Large intestine (tissue), 3 donors: ENCODE measurements around the gene SLX4IP. TPM values are rescaled to one million over a fixed set of nuclear protein-coding genes. Genes with fewer than 3 reads are reported as not detected.
"Not testable (repeated sequence)": the region's sequence is repeated elsewhere in the genome, so short reads cannot be mapped to it uniquely, and the experiment has no call there.

ENCODE experiments used
- DNase-seq, 2 donors: peaks; one replicate each; pipeline versions ENCODE4 v3.0.0 to v3.0.0-alpha.2; 2013
- H3K27ac ChIP-seq: one replicate; pipeline ENCODE4 v1.5.1; 2013; ENCODE audit warnings: low read length
- H3K27me3 ChIP-seq: 2 replicates; pipeline ENCODE4 v1.6.1; 2013; ENCODE audit warnings: low read length; ENCODE audit not compliant: control insufficient read depth, insufficient read depth
- H3K36me3 ChIP-seq: 2 replicates; pipeline ENCODE4 v1.6.1; 2013; ENCODE audit warnings: low read length; ENCODE audit not compliant: control insufficient read depth, insufficient read depth
- H3K4me1 ChIP-seq: one replicate; pipeline ENCODE4 v1.6.1; 2013; ENCODE audit warnings: low read length; ENCODE audit not compliant: control insufficient read depth, insufficient read depth
- H3K4me3 ChIP-seq: one replicate; pipeline ENCODE4 v1.5.1; 2013; ENCODE audit warnings: low read length
- H3K9me3 ChIP-seq: one replicate; pipeline ENCODE4 v1.6.1; 2013; ENCODE audit warnings: mild to moderate bottlenecking, low read depth, low read length, moderate library complexity; ENCODE audit not compliant: control insufficient read depth
- WGBS: methylation state at CpG from one replicate; pipeline ENCODE4 v1.1.5; 2013; ENCODE audit warnings: low lambda C conversion rate; ENCODE audit not compliant: insufficient coverage; 5-methylcytosine and 5-hydroxymethylcytosine counted together
- polyA plus RNA-seq: library from polyadenylated mRNA; unstranded; fragments of 120-200 nt; gene quantifications from one replicate; pipeline ENCODE4 v1.2.1, GENCODE V29; 2013

SLX4IP gene
- polyA plus RNA-seq, 1 donor, result 7.2 TPM

GRCh38 chr20:10617549-10618133 lies 182.5 kb downstream of the SLX4IP start:
- not testable (repeated sequence) for H3K27ac ChIP-seq, H3K9me3 ChIP-seq, H3K4me1 ChIP-seq, H3K27me3 ChIP-seq, H3K4me3 ChIP-seq, DNase-seq, H3K36me3 ChIP-seq
- no CpG with 5 or more reads among the region's 4 CpGs for WGBS

DNA sequence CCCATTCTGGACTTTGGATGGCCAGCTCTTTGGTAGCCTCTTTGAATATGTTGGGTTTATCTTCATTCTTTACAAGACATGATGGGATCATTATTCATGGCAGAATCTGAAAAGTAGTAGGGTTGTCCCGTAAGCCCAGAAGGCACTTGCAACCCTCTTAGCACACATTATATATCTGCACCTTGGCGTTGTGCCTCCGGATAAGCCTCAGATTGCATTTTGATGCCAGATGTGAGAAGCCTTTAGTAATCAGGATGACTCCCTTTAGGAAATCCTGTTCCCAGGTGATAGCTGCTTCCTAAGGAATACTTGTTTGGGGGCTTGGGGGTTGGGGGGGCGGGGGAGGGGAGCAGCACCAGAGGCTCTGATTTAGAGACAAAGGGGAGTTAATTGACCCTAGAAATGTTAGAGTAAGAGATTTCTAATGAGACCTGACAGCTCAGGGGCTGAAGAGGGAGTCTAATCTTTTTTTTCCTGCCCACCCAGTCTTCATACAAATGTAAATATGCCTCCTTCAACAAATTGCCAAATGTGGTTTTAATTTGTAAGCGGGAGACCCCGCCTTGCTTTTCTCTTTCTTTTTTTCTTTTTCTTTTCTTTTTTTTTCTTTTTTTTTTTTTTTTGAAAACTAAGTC lies 183.6 kb downstream of the SLX4IP start:
- no peak overlapping the region for H3K27ac ChIP-seq
- H3K27me3 ChIP-seq, result no peaks in the 10 kb centered on the region

GRCh38 chr20:10619427-10619826 lies 184.3 kb downstream of the SLX4IP start:
- Histone ChIP-seq H3K4me1 (no peaks in the 10 kb centered on the region), H3K9me3 (no peaks in the 10 kb centered on the region), H3K4me3 (no peak overlapping the region), H3K36me3 (peaks cover 9% of the 10 kb centered on the region), H3K27ac (no peak overlapping the region), H3K27me3 (no peaks in the 10 kb centered on the region)
- DNase-seq, result no peak
- WGBS, result 83% methylated on average over 1 of the region's 3 CpGs

More for the DNA sequence above, 183.6 kb downstream of the SLX4IP start:
- Histone ChIP-seq H3K36me3 (peaks cover 8% of the 10 kb centered on the region), H3K4me1 (no peaks in the 10 kb centered on the region), H3K4me3 (no peak overlapping the region), H3K9me3 (no peaks in the 10 kb centered on the region)
- DNase-seq, result no peak
- WGBS, result 100% methylated on average over 2 of the region's 6 CpGs

- WGBS, result no CpG with 5 or more reads among the region's 3 CpGs
- Histone ChIP-seq H3K4me1 (no peaks in the 10 kb centered on the region), H3K27me3 (no peaks in the 10 kb centered on the region), H3K36me3 (peaks cover 9% of the 10 kb centered on the region), H3K4me3 (no peak overlapping the region), H3K9me3 (no peaks in the 10 kb centered on the region), H3K27ac (no peak overlapping the region)
- no peak for DNase-seq
Observed at GRCh38 chr20:10621149-10621548, 186.0 kb downstream of the SLX4IP start.

GRCh38 chr20:10622657-10623418 lies 187.7 kb downstream of the SLX4IP start:
- DNase-seq, result no peak
- H3K27ac ChIP-seq, result no peak overlapping the region
- no peaks in the 10 kb centered on the region for H3K4me1 ChIP-seq
- no peaks in the 10 kb centered on the region for H3K9me3 ChIP-seq
- H3K27me3 ChIP-seq, result no peaks in the 10 kb centered on the region
- H3K36me3 ChIP-seq, result peaks cover 9% of the 10 kb centered on the region
- WGBS, result 90% methylated on average over 4 of the region's 16 CpGs
- H3K4me3 ChIP-seq, result no peak overlapping the region

GRCh38 chr20:10625641-10626040 lies 190.5 kb downstream of the SLX4IP start:
- no CpG with 5 or more reads among the region's 2 CpGs for WGBS
- H3K4me1 ChIP-seq, result no peaks in the 10 kb centered on the region
- H3K36me3 ChIP-seq, result peaks cover 13% of the 10 kb centered on the region
- no peak for DNase-seq
- no peaks in the 10 kb centered on the region for H3K9me3 ChIP-seq
- H3K4me3 ChIP-seq, result no peak overlapping the region
- H3K27ac ChIP-seq, result no peak overlapping the region
- H3K27me3 ChIP-seq, result no peaks in the 10 kb centered on the region

- H3K27me3 ChIP-seq, result no peaks in the 10 kb centered on the region
- no peaks in the 10 kb centered on the region for H3K4me1 ChIP-seq
- H3K36me3 ChIP-seq, result peaks cover 13% of the 10 kb centered on the region
- WGBS, result no CpG with 5 or more reads among the region's 3 CpGs
- no peaks in the 10 kb centered on the region for H3K9me3 ChIP-seq
- no peak overlapping the region for H3K27ac ChIP-seq
- no peak for DNase-seq
- H3K4me3 ChIP-seq, result no peak overlapping the region
Observed at GRCh38 chr20:10626896-10627295, 191.8 kb downstream of the SLX4IP start.

- H3K36me3 ChIP-seq, result peaks cover 4% of the 10 kb centered on the region
- H3K4me3 ChIP-seq, result no peak overlapping the region
- H3K4me1 ChIP-seq, result no peaks in the 10 kb centered on the region
- H3K27me3 ChIP-seq, result no peaks in the 10 kb centered on the region
- H3K27ac ChIP-seq, result no peak overlapping the region
- WGBS, result no CpG with 5 or more reads among the region's 9 CpGs
- no peaks in the 10 kb centered on the region for H3K9me3 ChIP-seq
- no peak for DNase-seq
Observed at GRCh38 chr20:10629946-10630650, 195.0 kb downstream of the SLX4IP start.

GRCh38 chr20:10631126-10631525 lies 196.0 kb downstream of the SLX4IP start:
- H3K4me3 ChIP-seq, result no peak overlapping the region
- H3K27ac ChIP-seq, result no peak overlapping the region
- H3K36me3 ChIP-seq, result peaks cover 4% of the 10 kb centered on the region
- H3K9me3 ChIP-seq, result no peaks in the 10 kb centered on the region
- H3K27me3 ChIP-seq, result no peaks in the 10 kb centered on the region
- no peak for DNase-seq
- no CpG with 5 or more reads among the region's 4 CpGs for WGBS
- H3K4me1 ChIP-seq, result no peaks in the 10 kb centered on the region

- peaks cover 19% of the 10 kb centered on the region for H3K36me3 ChIP-seq
- H3K4me3 ChIP-seq, result no peak overlapping the region
- H3K27ac ChIP-seq, result no peak overlapping the region
- H3K9me3 ChIP-seq, result no peaks in the 10 kb centered on the region
- H3K4me1 ChIP-seq, result no peaks in the 10 kb centered on the region
- WGBS, result 60% methylated on average over 1 of the region's 13 CpGs
- no peaks in the 10 kb centered on the region for H3K27me3 ChIP-seq
- DNase-seq, result no peak
Observed at GRCh38 chr20:10632721-10633509, 197.8 kb downstream of the SLX4IP start.
